AG20443 (cell line): ENCODE data around the gene RIOX2.

Experiments
- DNase-seq: peaks from one replicate; pipeline ENCODE4 v3.0.0; 2012; ENCODE audit warnings: low spot score, mixed read lengths

RIOX2 gene

DNA sequence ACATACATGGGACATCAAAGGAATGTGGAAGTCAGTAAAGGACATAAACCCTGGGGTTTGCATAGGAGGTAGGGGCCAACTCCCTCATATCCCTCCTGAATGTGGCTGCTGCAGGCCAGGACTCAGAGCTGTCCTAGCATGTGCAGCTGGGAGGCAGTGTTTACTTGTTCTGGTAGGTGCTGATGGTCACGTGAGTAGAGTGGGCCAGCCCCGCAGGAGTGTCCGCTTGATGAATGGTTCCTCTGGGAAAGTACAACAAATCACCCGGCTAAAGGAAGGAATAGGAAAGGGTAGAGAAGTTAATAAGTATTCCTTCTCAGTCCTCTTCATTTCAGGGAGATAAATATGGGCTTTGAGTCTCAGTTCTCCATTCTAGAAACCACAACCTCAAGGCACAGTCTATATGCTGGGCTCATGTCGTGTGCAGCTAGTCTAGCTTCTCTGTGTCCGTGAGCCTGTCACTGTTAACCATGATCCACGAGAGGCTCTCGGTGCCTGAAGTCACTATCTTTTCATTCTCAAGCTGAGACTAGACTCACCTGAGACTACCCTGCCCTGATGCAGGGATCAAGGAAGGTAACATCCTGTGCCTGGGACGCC lies 17.9 kb downstream of the RIOX2 start:
- DNase-seq, result no peak

DNA sequence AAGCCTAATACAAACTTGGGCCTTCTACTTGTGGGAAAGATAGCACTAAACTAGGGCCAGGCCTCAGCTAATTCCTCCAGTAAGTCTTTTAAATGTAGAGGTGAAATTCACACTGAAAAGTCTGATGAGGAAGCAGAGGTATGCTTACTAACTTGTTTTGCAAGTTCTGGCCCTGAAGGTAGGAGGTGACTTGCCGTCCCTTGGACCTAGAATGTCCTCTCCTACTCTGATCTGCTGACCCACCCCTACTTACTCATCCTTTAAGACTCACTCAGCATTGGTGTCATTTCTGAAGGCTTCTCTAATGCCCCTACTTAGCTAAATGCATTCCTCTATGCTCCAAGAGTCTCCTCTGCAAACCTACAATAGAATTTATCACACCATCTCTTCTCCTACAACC lies 19.4 kb downstream of the RIOX2 start:
- DNase-seq, result no peak

DNA sequence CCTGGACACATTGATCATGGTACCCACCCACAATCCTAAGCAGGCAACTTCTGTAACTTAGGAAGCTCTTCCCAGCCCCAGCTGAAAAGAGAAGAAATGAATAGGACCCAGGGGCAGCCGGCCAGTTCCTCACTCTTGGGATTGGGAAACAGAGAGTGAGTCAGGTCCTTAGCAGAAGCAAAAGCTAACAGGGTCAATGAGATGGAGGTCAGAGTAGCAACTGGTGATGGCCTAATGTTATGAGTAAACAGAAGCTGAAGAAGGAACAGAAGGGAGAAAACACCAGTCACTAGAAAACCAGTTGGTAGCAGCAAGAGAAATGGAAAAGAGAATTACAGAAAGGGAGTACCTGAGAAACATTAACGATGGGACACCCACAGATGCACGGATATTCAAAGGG lies 20.0 kb downstream of the RIOX2 start:
- peak; percentile 47 for DNase-seq

GRCh38 chr3:97950360-97950759 lies 21.9 kb downstream of the RIOX2 start:
- no peak for DNase-seq

- no peak for DNase-seq
Measured at GRCh38 chr3:97949743-97950142, 22.5 kb downstream of the RIOX2 start.

DNA sequence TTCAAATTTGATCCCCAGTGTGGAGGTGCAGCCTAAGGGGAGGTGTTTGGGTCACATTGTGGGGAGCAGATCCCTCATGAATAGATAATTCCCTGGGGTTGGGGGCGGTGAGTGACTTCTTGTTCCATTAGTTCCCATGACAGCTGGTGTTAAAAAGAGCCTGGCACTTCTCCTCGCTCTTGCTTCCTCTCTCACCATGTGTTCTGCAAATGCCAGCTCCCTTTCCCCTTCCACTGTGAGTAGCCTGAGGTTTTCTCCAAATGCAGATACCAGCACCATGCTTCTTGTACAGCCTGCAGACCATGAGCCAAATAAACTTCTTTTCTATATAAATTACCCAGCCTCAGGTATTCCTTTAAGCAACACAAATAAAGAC lies 23.1 kb downstream of the RIOX2 start:
- no peak for DNase-seq

GRCh38 chr3:97948351-97949109 lies 23.7 kb downstream of the RIOX2 start:
- no peak for DNase-seq

DNA sequence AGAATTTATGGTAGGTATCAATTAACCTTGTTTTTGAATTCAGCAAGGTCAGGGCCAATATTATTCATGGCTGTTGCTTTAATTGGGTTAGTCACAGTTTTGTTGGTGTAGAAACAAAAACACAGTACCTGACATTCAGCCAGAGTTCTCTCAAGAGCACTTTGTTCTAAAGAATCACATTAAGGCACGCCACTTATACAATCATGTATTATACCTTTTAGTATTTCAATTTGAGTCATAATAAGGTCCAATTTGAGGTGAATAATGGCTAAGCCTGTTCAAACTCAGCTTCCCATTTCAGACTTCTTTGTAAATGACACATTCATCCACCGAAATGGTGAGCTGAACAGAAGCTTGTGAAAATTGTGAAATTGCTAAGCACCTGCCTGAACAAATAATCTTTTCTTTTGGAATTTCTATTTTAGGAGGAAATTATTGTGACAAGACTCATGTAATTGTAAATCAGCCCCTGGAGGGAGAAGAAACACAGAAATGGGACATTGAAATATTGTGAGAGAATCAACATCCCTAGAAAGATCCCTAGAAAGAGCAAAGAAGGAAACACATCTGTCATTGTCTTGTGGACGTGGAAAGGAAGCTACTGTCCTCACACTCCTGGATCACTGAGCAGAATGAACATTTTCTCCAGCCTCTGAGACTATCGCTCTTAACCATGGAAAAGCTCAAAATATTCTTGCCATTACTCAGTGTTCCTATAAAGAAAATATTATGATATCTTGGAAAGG lies 29.3 kb downstream of the RIOX2 start:
- no peak for DNase-seq

GRCh38 chr3:97940034-97940433 lies 32.2 kb downstream of the RIOX2 start:
- no peak for DNase-seq

GRCh38 chr3:97939401-97939800 lies 32.8 kb downstream of the RIOX2 start:
- no peak for DNase-seq

DNA sequence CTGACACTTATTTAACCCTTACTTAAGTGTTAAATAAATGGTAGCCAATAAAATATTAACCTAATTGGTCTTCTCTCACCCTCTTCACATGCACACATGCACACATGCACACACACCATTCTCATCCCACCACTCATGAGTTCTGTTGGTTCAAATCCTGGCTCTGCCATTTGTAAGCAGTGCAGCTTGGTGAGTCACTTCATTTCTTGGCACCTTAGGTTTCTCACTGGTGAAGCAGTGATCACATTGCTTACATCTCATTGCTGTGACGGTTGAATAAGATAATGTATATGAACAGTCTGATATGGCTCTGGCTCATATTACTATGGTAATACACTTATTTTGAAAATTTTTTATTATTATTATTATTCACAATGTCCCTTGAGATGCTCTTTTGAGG lies 33.8 kb downstream of the RIOX2 start:
- DNase-seq, result no peak

- no peak for DNase-seq
Measured at GRCh38 chr3:97937205-97937604, 35.0 kb downstream of the RIOX2 start.

GRCh38 chr3:97935842-97936241 lies 36.4 kb downstream of the RIOX2 start:
- no peak for DNase-seq

DNA sequence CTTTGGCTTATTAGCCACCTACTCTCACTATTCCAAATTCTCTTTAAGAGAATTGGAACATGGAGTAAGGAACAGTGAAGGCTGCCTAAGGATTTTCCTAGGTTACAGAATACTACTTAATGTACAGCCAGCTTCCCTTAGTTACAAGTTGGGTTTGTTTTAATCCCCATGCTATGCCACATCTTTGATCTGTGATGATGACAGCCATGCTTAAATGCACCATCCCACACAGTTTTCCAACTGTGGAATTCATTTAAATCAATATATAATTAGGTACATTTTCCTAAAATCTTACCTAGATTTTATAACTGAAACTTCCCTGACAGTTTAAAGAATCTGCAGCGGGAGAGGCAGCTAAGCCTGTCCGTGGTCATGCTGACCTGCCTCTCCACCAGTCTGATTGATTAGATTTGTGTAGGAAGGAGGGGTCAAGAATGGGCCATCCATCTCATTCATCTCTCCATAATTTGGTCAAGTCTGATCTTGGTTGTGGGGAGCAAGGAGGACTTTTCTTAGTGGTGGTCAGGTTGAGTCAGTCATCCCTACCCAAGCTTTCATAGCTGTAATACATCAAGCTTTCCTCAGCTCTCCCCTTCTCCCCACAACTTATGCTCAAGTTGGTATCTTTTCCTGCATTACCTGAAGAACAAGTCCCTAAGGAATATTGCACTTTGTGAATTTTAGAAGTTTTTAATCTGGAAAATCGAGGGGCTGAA lies 37.1 kb downstream of the RIOX2 start:
- DNase-seq, result no peak

GRCh38 chr3:97932387-97932801 lies 39.8 kb downstream of the RIOX2 start:
- DNase-seq, result no peak

DNA sequence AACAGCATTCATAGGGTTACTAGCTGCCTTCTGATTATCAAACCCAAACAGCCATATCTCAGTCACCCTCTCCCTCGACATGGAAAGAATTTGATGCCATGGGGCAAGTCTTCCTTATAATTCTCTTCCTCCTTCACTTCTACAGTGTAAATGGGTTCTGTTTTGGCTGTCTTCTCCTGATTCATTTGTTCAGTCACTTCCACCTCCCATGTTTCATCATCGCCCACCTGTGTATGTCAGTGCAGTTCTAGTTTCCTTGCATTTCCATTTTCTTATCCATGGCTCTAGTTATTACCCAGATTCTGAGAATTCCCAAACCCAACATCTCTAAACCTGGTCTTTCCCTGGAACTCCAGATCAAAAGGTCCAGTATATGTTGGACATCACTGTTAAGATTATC lies 41.0 kb downstream of the RIOX2 start:
- no peak for DNase-seq

DNA sequence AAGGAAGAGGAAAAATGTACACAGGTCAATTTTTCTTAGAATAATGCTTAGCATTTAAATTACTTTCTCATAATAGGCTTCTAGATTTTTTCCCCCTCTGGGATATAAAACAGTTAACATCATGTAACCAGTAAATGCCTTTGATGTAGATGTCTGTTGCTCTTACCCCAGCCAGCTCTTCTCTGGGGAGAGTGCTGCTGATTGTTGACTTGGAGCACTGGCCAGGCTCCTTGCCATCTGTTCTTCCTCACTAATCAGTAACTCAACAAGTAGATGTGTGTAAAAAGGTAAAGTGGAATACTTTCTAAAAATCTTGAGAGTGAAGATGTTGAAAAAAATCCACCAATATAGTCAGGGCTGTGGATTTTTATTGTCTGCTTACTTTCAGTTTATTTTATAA lies 42.2 kb downstream of the RIOX2 start:
- no peak for DNase-seq

DNA sequence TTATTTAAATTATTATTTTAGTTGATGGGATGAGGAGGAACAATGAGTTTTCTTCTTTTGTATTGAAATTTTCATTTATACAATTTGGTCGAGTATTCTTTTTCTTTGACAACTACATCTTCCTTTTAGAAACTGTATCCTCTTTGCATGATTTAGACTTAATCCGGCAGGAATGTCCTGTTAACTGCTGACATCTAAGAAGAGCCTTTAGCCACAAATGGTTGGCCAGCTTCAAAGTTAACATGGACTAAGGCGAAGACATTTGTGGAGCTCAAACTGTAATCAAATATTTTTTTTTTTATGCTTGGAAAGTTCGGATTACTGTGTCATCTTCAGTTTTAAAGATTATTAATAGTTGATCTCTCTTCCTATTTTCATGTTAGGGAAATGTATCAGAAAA lies 43.2 kb downstream of the RIOX2 start:
- no peak for DNase-seq

GRCh38 chr3:97927704-97928103 lies 44.5 kb downstream of the RIOX2 start:
- DNase-seq, result no peak

GRCh38 chr3:97917813-97918536 lies 54.3 kb downstream of the RIOX2 start:
- DNase-seq, result peak; percentile 20

DNA sequence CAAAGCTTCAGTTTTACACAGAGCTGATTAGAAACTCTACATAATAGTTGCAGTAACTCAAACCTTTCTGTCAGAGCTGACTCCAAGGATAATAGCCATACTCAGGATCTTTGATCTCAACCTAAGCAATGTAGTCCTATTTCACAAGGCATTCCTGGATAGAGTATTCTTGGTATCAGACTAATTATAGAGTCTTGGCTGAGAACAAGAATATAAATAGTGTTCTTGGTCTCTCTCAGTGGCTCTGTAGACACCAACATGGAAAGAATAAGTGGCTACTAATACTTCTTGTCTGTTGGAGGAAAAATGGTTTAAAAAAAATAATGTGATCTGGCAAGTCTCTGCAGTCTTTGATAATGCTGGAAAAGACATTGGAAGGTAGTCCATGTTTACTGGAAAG lies 55.7 kb downstream of the RIOX2 start:
- DNase-seq, result no peak

DNA sequence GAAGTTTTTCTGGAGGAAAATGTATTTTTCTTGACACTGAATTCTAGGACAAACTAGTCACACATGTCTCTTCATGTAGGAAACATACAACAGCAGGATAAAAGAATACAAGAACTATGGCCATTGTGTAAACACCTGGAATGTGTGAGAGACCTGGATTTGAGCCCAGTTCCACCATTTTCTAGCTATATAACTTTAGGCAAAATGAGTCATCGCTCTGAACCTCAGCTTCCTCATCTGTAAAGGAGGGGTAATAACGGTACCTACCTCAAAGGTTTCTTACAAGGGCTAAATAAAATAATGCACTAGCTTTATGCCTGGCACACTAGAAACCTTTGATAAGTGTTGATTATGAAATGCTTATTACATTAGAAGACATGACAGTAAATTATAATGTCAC lies 57.8 kb downstream of the RIOX2 start:
- DNase-seq, result no peak
